ENCODE results near the gene IQCE.

The IQCE gene

GRCh38 chr7:2537981-2538851, 20.6 kb upstream of the IQCE start:
- peak overlapping the region in 1 of 2 donors; percentile 24 for H3K4me3 Mint-ChIP-seq
- ATAC-seq (peak; percentile 11), DNase-seq (no peak)
- no peaks in the 10 kb centered on the region for H3K9me3 Mint-ChIP-seq
- H3K27ac Mint-ChIP-seq = peak overlapping the region in 1 of 2 donors; percentile 83
- peaks cover 4% of the 10 kb centered on the region for H3K4me1 Mint-ChIP-seq
- H3K27me3 Mint-ChIP-seq = no peaks in the 10 kb centered on the region

- H3K4me3 Mint-ChIP-seq = no peak overlapping the region
- ATAC-seq = no peak
- H3K27me3 Mint-ChIP-seq = no peaks in the 10 kb centered on the region
- peak overlapping the region in 1 of 2 donors; percentile 48 for H3K27ac Mint-ChIP-seq
- peaks cover 5% of the 10 kb centered on the region for H3K4me1 Mint-ChIP-seq
- no peak for DNase-seq
- H3K9me3 Mint-ChIP-seq = no peaks in the 10 kb centered on the region
Observed at GRCh38 chr7:2539031-2539911, 19.5 kb upstream of the IQCE start.

GRCh38 chr7:2540133-2540532, 18.6 kb upstream of the IQCE start:
- no peak overlapping the region for H3K4me3 Mint-ChIP-seq

GRCh38 chr7:2540641-2541051, 18.1 kb upstream of the IQCE start:
- Mint-ChIP-seq H3K9me3 (no peaks in the 10 kb centered on the region), H3K27ac (peak overlapping the region in 1 of 2 donors; percentile 82), H3K4me1 (peaks cover 5% of the 10 kb centered on the region), H3K27me3 (no peaks in the 10 kb centered on the region), H3K4me3 (no peak overlapping the region)
- DNase-seq = no peak
- peak; percentile 27 for ATAC-seq

More at GRCh38 chr7:2540133-2540532, 18.6 kb upstream of the IQCE start:
- ATAC-seq (no peak), DNase-seq (no peak)
- Mint-ChIP-seq H3K4me1 (peaks cover 5% of the 10 kb centered on the region), H3K27ac (no peak overlapping the region), H3K27me3 (no peaks in the 10 kb centered on the region), H3K9me3 (no peaks in the 10 kb centered on the region)

GRCh38 chr7:2541291-2542010, 17.3 kb upstream of the IQCE start:
- H3K4me1 Mint-ChIP-seq = peaks cover 5% of the 10 kb centered on the region
- H3K27ac Mint-ChIP-seq = peak overlapping the region in 1 of 2 donors; percentile 63
- no peak overlapping the region for H3K4me3 Mint-ChIP-seq
- no peaks in the 10 kb centered on the region for H3K27me3 Mint-ChIP-seq
- no peak for DNase-seq
- no peak for ATAC-seq
- no peaks in the 10 kb centered on the region for H3K9me3 Mint-ChIP-seq

GRCh38 chr7:2542011-2542915, 16.5 kb upstream of the IQCE start:
- H3K4me1 Mint-ChIP-seq = peaks cover 5% of the 10 kb centered on the region
- DNase-seq = no peak
- no peak overlapping the region for H3K4me3 Mint-ChIP-seq
- H3K27ac Mint-ChIP-seq = peak overlapping the region in 1 of 2 donors; percentile 95
- ATAC-seq = peak; percentile 28
- H3K27me3 Mint-ChIP-seq = no peaks in the 10 kb centered on the region
- no peaks in the 10 kb centered on the region for H3K9me3 Mint-ChIP-seq

- ATAC-seq (no peak), DNase-seq (no peak)
- Mint-ChIP-seq H3K27me3 (no peaks in the 10 kb centered on the region), H3K9me3 (no peaks in the 10 kb centered on the region), H3K4me3 (no peak overlapping the region), H3K27ac (peak overlapping the region in 1 of 2 donors; percentile 95), H3K4me1 (peaks cover 5% of the 10 kb centered on the region)
Observed at GRCh38 chr7:2542916-2543871, 15.6 kb upstream of the IQCE start.

GRCh38 chr7:2544541-2545188, 14.1 kb upstream of the IQCE start:
- Mint-ChIP-seq H3K27me3 (no peaks in the 10 kb centered on the region), H3K9me3 (no peaks in the 10 kb centered on the region), H3K4me3 (no peak overlapping the region), H3K27ac (peak overlapping the region in 1 of 2 donors; percentile 94), H3K4me1 (peaks cover 11% of the 10 kb centered on the region)
- no peak for DNase-seq
- ATAC-seq = no peak

GRCh38 chr7:2545746-2546425, 12.9 kb upstream of the IQCE start:
- Mint-ChIP-seq H3K27me3 (no peaks in the 10 kb centered on the region), H3K9me3 (no peaks in the 10 kb centered on the region), H3K27ac (no peak overlapping the region), H3K4me1 (peaks cover 19% of the 10 kb centered on the region), H3K4me3 (no peak overlapping the region)
- DNase-seq = no peak
- ATAC-seq = no peak

- Mint-ChIP-seq H3K9me3 (no peaks in the 10 kb centered on the region), H3K4me3 (no peak overlapping the region), H3K27me3 (no peaks in the 10 kb centered on the region), H3K4me1 (peaks cover 19% of the 10 kb centered on the region), H3K27ac (peak overlapping the region in 1 of 2 donors; percentile 76)
- DNase-seq (no peak), ATAC-seq (no peak)
Observed at GRCh38 chr7:2546776-2547586, 11.8 kb upstream of the IQCE start.

GRCh38 chr7:2551418-2551817, 7.4 kb upstream of the IQCE start:
- DNase-seq = no peak
- Mint-ChIP-seq H3K4me1 (peaks cover 34% of the 10 kb centered on the region), H3K4me3 (no peak overlapping the region), H3K9me3 (no peaks in the 10 kb centered on the region), H3K27ac (no peak overlapping the region), H3K27me3 (no peaks in the 10 kb centered on the region)
- ATAC-seq = no peak

GRCh38 chr7:2553108-2553507, 5.7 kb upstream of the IQCE start:
- no peaks in the 10 kb centered on the region for H3K9me3 Mint-ChIP-seq
- peak overlapping the region in 1 of 2 donors; percentile 91 for H3K4me3 Mint-ChIP-seq
- DNase-seq (no peak), ATAC-seq (no peak)
- H3K27me3 Mint-ChIP-seq = no peaks in the 10 kb centered on the region
- H3K4me1 Mint-ChIP-seq = peaks cover 38% of the 10 kb centered on the region
- peak overlapping the region in 1 of 2 donors; percentile 36 for H3K27ac Mint-ChIP-seq
